HG02884 (cell line): ENCODE results near the gene IQCE.
A peak's percentile ranks its signal among the peaks of the same experiment; 100 is the strongest.

Experiments used
- ATAC-seq: cut with Tn5 transposase; IDR thresholded peaks from one replicate; pipeline ENCODE4 v1.9.1; 2021; ENCODE audit warnings: mild to moderate bottlenecking, moderate library complexity; ENCODE audit not compliant: unreplicated experiment

IQCE gene

DNA sequence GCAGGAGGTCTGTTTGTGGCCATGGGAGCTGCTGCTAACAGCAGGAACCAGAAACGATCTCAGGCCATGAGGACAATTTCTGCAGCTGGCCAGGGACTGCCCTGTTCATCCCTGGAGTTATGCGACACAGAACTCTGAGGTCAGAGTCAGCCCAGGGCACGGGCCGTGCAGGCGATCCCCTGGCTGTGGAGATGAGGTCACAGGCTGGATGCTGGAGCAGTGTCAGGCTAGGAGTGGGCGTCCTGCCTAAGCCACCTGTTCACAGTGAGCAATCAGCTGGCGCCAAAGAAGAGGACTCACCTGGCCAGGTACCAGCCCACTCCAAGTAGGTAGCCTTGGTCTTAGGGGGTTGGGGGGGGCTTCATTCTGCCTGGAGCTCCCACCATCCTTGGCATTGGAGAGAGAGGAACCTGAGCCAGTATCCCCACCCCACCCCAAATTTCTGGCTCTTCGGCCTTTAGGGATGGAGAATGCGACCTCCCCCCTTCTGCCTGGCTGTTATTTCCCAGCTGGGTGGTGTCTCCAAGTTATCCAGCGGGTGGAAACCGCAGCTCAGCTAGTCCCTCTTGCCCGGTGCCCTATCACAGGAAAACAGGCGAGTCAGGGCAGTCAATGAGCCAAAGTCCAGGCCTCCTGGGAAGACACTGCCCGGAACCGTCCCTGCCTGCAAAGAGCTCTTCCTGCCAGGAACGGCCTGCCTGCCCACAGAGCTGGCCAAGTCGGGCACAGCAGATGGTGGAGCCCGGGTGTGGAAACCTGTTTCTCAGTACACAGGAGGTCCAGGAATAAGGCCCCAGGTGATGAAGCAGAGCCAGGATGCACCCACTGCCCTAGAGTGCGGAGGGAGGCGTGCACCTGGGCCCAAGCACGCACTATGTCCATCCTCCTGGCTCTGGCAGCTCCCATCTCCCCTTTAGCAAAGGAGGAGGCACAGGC, 71.2 kb downstream of the IQCE start:
- ATAC-seq, result no peak

DNA sequence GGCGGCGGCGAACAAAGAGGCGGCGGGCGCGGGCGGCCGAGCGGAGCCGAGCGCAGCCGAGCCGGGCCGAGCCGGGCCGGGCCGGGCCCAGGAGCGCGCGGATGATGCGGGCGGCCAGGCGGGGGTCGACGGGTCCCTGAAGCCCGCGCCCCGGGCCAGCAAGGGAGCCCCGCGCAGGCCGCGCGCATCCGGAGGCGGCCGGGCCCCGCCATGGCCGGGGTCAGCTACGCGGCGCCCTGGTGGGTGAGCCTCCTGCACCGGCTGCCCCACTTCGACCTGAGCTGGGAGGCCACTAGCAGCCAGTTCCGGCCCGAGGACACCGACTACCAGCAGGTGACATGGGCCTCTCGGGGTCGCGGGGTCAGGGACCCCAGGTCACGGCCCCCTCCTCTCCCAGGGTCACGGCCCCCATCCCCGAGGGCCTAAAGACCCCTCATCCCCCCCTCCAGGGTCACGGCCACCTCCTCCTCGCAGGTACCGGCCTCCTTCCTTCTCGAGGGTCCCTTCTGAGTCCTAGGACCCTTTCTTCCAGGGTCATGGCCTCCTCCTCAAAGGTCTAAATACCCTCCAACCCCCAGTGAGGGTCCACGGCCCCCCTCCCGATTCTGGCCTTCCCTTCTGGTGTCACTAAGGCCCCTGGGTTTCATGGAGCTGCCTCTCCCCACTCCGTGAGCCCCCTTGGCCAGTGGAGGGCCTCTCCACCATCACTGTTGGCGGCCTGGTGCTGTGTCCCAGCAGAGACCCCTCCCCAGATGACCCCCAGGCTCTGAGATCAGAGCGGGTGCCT, 73.4 kb downstream of the IQCE start, which contains the start of gene TTYH3:
TSS of gene TTYH3 (plus strand) at position 41 of the 787 bp plus-strand sequence. CDS start at position 211, 170 bp downstream.
- peak; percentile 21 for ATAC-seq

DNA sequence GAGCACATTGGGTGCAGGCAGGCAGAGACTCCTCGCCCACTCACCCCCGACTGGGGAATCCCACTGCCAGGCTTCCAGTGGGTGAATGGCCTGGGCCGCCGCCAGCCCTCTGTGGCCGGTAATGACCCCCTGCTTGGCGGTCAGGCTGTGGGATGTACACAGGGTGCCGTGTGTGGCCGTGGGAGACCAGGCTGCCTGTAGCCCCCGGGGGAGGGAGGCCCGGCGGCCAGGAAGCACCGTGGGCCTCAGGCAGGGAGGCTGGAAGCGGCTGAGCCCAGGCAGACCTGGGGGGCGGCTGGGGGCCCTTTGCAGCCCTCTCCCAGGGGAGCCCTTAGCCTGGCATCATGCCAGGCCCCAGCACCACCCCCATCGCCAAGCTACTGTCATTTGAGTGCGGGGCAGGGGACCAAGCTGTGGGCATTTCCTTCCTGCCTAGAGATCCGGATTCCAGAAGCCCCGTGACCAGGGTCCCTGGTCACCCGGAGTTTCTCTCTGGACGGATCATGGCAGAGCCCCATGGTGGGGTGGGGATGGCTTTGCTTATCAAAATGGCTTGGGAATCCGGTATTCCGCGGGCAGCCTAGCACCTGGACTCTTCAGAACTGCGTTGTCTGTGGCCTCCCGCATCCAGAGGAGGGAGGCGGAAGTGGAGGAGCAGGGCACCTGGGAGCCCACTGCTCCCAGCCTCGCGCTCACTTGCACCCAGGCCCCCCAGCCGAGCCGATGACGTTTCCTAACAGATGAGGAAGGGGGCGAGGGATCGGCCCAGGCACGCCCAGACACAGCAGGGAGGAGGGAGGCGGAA, 74.2 kb downstream of the IQCE start:
- no peak for ATAC-seq

DNA sequence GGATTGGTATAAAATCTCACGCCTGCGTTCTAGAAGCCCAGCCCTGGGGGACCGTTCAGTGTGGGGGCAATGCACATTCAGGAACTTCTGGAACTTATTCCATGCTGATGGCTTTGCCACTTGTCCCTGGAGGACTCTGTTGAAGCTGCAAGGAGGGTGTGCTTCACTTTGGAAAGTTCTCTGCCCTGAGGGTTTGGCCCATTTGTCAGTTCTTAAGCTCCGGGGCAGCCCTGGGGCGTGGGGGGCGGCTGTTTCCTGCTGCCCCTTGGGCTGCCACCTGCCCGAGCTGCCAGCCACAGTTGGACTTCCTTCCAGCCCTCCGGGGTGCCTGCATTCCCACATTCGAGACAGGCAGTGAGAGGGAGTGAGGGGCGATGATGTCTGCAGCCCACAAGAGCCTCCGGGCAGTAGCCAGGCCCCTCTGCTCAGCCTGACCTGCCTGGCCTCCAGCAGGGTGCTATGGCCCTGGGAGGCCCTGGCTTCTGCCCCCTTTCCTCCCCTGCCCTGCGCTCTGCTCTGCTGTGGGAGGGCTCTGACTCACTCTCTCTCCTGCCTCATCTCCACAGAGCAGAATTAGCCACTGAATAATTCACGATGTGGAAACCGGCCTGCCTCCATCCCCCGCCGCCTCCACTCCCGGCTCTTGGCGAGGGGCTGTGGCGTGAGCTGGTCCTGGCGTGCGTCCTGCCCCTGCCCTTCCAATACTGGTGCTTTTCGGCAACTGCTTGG, 74.9 kb downstream of the IQCE start:
- no peak for ATAC-seq

DNA sequence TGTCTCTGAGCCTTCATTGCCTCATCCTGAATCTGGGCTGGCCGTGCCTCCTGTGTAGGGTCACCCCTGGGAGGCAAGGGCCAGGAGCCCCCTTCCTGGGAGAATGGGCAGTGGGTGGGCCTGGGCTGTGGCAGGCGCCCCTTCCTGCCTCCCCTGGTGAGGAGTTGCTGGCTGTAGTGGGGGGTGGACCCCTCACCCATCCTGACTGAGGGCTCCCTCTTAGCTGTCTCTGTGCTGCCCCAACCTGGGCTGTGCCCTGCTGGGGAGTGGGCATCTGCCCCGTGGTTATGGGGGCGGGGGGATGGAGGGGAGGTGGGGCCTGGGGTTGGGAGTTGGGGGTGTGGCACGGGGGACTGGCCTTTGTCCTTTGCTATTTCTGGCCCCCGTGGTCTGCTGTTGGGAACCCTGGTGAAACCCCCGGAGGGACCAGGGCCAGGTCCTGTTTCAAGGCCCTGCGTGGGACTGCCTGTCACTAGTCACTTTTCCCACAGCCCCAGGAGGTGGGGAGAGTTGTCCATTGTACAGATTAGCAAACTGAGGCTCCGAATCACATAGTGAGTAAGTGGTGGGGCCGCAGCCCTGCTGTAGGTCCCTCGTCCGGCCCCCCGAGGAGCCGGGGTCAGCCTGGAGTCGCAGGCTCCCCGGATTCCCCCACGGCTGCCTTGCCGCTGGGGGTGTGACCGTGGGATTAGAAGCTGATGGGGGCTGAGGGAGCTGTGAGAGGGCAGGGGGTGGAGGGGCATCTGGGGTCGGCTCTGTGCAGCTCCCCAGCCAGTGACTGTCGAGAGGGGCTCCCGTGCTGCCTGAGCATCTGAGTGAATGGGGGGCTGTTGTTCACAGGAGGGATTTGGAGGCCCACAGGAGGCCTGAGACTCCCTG, 75.7 kb downstream of the IQCE start:
- ATAC-seq, result no peak

DNA sequence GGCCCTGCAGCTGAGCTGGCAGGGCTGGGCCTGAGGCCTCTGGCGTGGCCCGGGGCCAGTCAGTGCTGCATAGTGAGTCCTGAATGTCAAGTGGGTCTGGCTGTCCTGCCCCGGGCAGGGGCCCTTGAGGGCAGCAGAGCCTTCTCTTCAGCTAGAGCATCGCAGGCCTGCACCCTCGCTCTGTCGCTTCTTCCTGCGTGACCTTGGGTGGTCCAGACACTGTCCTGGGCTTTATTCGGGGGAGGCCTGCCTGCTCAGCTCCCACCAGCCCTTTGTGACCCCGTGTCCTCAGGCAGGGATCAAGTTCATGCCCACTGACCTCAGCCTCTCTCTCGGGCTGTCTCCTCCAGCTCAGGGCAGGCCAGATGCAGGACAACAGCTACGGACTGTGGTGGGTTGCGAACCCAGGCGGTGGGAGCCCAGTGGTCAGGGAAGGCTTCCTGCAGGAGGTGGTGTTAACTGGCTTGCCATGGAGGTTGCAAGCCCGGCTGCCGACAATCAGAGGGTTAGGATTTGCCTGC, 76.4 kb downstream of the IQCE start:
- ATAC-seq, result no peak

DNA sequence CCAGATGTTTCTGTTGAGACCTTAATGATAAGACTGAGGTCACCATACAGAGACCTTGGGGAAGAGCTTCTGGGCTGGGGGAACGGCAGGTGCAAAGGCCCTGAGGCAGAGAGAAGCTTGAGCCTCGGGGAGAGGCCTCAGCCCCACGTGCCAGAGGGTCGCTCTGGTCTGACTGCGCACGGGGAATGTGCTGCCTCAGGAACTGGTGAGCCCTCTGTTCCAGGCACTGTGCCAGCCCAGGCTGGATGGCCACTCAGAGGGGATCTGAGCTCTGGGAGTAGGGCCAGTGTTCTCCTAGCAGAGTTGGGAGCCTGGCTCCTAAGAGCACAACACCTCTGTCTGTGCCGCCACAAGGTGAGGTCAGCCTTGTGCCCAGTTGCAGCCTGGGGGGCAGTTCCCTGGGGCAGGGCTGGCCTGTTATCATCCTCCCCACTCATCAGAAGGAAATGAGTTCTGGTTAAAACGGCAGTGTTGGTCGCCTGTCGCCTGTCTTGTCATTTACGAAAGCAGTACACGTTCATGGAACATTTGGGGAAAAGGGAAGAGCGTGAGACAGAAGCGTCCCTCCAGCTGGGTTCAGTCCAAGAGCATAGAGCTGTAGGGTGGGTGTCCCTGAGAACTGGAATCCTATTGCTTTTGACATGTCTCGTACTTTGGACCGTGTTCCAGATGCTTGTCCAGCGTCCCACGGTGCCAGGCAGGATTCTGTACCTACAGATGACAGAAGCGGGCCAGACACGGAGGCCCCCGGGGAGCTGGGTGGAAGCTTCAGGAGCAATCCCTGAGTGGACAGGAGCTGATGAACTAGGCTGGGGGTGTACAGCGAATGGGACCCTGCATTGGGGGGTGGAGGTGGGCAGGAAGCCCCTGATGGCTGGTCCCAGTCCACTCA, 77.3 kb downstream of the IQCE start:
- ATAC-seq, result no peak

DNA sequence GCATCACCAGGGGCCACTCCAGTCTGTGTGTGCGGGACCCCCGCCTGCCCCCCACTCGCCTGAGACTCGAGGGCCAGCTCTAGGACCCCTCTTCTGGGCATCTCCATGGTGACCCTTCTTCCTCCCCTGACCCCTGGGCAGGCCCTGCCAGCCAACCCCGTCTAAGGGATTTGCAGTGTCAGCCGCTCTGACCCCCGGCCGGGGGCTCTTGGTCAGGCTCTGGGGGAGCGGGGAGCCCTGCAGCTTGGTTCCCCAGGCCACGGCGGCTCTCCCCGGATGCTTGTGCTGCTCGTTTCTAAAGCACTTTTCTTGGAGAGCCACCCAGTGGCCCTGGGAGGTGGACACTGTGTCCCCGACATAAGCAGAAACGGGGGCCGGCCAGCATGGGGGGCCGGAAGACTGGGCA, 78.3 kb downstream of the IQCE start:
- ATAC-seq, result no peak

DNA sequence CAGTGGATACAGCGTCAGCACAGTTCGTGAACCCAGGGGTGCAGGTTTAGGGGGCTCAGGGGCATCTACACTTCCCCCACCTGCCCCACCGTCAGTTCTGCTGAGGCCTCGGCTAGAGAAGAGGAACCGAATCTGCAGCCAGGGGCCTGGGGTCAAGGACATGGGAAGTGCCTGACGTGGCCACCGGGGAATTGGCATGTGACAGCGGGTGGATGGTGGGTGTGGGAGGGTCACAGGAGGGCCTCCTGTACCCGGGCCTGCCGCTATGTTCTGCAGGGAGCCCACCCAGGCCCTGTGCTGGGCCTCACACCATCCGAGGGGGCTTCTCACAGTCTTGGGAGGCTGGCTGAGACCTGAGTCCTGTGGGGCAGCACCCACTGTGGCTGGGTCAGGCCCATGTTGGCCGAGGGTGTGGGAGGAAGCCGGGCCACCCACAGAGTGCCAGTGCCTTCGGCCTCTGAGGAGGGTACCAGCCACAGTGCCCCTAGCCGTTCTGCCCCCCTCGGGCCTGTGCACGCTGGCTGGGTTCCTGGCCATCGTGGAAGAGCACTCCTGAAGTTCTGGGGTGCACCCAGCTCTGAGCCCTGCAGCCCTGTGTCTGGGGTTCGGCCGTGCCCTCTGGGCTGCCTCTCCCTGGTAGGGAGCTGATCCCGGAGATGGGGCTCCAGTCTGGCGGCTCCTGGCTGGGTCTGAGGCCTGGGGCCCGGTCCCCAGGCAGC, 78.9 kb downstream of the IQCE start:
- ATAC-seq, result no peak

DNA sequence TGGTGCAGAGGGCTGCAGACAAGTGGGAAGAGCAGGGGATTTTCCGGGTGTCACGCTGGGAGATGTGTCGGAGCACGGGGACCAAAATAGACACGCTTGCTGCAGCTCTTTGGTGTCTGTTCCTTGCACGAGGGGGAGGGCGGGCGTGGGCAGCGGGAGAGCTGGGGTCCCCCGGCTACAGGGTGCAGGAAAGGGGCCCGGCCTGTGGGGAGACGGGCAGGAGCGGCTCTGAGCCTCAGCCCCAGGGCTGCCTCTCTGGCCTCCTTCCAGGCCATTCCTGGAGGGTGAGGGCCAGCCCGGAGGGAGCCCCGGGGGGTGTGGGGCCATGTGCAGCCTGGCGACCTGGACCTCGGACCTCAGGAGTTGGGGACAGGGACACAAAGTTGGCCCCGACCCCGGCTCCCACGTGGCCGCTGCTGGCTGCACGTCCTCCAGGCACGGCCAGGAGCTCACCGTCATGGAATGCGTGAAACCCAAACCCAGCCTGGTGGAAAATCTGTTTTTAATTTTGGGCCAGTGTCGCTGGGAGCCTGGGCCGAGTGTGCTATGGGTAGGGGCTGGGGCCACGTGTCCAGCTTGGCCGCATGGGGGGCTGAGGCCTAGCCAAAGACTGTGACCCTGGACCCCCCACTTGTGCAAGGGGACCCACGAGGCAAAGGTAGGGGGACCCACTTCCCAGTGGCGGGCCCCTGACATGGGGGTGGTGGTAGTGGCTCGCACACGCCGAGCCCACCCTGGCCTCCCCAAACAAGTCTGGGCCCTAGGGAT, 79.6 kb downstream of the IQCE start:
- no peak for ATAC-seq

DNA sequence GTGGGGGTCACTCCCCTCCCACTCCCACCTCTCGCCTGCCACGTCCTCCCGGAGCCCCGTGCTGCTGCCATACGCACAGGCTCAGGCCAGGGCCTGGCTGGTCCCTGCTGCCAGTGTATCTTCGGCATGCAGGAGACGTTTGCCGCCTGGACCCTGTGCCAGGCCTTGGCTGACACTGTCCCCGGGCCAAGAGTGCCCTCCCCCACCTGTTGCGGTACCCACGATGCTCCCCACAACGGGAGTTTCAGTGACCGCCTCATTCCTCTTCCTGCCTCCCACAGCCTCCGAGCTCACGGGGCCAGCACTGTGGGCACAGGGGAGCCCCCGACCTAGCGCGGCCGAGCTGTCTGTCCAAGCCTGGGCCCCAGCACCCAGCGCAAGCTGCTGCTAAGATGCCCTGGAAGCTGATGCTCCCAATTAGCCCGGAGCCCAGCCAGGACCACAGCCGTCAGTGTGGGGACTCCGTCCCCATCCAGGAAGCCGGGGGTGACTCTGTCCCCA, 80.5 kb downstream of the IQCE start:
- no peak for ATAC-seq

DNA sequence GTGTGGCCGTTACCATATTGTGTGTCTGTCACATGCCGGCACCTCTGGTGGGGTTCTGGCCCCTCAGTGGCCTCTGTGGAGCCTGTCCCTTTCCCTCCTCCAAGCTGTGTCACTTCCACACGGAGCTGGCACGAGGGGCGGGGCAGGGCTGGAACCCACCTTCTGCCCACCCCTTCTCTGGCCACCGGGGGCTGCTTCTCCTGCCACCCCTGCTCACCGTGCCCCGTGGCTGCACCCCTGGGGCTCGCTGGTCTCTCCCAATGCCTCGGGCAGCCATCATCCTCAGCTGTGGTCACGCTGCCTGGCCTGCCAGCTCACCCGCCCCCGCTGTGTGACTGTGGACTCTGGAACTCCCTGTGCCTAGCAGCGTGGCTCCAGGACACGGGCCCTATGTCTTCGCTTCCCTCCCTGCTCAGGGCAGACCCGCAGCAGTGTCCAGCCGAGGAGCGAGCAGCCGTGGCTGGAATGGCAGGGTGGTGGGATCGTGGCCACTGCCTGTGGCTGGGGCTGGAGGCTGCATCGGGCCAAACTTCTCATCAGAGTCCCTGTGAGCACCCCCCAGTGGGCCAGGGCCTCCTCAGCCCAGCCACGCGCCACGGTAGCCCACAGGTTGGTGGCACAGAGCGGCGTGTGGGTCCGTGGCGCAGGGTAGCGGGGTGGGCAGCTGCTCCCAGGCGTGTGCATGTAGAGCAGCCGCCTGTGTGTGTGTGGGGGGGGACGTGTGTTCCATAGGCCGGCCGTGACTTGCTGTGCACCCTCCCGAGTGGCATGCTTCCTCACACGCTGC, 81.1 kb downstream of the IQCE start:
- no peak for ATAC-seq

DNA sequence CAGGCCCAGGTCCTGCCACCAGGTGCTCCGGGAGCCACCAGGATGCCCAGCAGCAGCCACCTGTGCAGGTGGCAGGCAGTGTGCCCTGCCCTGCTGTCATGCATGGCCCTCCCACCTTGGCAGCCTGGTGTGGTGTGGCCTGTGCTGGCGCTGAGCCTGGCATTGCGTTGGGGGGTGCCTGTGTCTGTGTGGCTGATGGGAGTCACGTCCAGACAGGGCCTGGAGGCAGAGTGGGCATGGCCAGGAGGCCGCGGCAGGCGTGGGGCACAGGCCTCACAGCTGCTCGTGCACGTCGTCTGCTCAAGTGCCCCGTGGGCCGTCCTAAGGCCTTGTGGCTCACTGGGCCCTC, 81.7 kb downstream of the IQCE start:
- no peak for ATAC-seq

DNA sequence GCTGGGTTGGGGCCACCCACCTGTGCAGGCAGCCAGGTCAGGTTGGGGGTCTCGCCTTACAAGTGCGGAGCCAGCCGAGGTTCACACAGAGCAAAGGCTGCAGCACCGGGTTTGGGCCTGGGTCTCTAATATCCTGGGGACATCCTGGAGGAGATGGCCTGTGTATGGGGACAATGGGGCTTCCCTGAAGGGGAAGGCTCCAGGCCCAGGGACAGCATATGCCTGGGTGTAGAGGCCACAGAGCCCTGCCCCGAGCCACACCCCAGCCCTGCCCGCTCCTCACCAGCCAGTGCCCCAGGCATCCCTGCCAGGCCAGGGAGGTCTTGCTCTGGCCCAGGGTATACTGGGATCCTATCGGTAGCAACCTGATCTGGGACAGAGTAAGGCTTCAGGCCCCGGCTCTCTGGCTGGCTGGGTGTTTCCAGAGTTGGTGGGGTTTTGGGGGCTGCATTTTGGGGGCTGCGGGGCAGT, 82.1 kb downstream of the IQCE start:
- no peak for ATAC-seq
